ENCODE data around the gene NTNG2.

NTNG2 gene

DNA sequence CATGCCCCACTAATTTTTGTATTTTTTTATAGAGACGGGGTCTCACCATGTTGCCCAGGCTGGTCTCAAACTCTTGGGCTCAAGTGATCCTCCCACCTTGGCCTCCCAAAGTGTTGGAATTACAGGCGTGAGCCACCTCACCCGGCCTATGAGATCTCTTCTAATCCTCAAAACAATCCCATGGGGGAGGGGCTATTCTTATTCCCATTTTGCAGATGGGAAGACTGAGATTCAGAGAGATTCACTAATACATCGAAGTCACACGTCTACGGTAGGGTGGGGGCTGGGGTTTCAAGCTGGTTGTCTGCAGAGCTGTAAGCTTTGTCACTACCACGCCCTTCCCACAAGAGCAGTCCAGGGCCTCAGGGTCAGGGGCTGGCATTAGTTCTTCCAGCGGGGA is 14.0 kb upstream of the NTNG2 start:
- DNase-seq: no peak

DNA sequence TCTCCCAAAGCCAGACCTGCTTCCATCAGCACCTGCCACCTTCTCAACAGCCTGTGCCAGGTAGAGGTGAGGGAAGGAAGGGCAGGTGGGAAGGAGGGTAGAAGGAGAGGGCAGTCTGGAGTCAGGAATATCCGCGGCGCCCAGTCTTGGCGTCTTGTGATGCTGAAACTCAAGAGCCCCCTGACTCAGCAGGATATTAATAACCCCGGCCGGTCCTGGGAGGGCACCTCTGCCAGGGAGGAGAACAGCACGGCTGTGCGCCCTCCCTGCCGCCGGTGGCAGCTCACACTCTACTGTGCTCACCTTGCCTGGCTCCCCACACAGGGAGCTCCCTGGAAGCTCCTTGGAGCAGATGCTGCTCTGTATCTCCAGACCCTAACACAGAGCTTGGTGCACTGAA is 11.6 kb upstream of the NTNG2 start:
- DNase-seq: no peak

DNA sequence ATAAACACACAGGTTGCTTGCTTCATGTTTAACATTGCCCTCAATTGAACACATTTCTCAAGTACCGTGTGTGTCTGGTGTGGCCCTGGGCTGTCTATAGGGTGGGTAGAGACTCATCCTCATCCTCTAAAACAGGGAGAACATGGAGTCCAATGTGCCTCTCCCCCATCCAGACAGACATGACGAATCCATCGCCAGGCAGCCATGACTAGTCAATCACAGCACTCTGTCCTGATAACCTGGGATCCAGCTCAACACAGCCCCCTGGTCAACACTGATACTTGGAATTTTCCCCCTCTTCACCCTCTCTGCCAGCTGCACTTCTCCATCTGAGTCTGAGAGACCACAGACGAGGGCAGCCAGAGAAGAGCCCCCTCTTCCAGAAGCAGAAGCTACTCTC is 10.7 kb upstream of the NTNG2 start:
- DNase-seq: no peak

DNA sequence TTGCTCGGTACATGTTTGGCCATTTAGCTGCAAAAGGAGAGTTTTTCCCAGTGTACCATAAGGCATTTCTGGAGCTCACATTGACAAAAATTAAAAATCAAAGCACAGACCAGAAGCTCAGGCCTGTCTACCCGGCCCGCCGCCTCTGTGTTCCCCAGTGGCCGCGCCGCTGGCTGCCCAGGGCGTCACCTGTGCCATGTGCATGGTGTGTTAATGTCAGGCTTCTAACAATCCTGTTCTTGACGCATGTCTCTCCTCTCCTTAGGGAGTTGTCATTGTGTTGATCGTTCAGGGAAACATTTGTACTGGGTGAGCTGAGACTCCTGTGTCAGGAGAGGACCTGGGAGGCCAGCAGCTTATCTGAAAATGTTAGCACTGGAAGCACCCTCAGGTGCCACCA is 9.6 kb upstream of the NTNG2 start:
- no peak for DNase-seq

DNA sequence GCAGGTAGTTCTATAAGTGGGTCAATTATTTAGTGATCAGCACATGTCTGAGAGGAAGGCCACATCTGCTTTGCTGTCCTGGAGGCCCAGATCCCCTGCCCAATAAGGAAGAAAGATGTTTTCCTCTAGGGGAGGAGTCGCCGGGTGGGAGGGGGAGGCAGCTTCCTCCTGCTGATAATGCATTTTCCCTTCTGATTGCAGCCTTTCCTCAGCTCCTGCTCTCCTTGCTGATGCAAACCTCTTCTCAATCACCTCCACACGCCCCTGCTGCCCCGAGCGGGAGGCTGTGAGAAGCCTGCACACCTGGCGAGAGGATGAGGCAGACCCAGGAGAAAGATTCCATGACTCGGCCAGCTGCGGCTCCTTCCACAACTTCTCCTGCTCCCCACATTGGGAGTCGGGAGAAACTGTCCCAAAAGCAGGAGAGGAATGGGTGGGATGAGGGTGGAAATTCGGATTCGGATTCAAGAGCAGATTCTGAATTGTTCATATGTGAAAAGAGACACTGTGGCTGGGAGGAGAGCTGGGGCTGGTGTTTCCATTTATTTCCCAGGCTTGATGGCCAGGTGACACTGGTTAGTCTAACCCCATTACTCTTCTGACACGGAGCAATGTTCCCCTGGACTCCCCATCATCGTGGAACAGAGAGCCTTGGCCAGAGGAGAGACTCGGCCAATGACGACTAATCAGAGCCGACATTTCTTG is 6.8 kb upstream of the NTNG2 start:
- no peak for DNase-seq

DNA sequence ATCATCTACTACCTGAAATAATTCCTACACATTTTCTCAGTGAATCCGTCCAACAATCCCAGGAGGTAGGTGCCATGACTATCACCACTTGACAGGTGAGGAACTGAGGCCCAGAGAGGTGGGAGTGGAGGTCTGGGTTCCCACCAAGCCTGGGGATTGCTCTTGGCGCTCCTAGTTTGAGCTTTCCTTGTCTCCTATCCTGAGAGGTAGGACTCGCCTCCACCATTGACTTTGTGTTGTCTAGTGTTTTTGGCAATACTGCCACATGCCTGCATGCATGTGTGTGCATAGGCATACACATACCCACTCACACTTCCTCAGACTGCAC is 6.3 kb upstream of the NTNG2 start:
- DNase-seq: no peak

DNA sequence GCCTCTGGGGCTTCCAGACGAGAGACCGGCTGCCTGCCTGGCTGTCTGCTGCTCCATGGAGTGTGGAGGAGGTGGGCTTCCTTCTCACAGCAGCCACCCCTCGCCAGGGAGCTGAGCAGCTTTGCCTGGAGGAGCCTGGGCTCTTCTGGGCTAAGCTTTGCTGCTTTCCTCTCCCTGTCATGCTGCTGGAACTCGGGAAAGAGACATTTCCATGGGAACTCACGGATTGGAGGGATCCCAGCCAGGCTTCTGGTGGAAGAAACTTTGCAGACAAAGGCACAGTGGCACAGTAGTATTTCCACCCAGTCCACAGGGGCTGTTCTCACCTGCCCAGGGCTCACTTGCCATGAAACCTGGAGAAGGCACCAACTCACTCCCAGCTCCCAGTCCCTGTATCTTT is 5.6 kb upstream of the NTNG2 start:
- no peak for DNase-seq

DNA sequence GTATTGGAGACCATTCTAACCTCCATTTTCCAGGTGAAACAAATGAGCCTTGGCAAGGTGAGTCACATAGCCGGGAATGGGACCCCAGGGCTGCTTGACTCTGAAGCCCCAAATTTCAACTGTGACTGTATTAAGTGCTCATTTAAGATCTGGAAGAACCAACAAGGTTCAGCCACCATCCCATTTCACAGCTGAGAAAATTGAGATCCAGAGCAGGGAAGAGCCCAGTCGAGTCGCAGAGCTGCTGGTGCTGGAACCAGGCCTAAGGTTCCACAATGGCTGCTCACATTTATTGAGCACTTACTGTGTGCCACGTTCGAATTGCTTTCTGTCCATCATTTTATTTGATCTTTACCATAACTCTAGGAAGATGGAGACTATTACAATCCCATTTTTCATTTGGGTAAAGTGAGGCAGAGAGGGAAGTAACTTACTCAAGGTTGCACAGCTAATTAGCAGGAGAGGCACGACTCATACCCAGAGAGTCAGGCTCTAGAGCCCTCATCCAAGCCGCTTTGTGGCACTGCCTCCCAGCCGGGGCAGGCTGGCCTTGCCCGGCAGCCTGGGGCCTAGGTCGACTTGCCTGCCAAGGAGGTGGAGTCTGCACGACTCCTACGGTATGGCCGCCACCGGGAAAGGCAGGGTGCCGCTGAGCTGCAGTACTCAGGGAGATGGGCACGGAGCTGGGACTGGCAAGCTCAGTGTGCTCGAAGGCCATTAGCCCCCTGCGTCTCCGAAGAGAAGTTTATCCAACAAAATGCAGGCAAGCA is 4.3 kb upstream of the NTNG2 start:
- DNase-seq: no peak

DNA sequence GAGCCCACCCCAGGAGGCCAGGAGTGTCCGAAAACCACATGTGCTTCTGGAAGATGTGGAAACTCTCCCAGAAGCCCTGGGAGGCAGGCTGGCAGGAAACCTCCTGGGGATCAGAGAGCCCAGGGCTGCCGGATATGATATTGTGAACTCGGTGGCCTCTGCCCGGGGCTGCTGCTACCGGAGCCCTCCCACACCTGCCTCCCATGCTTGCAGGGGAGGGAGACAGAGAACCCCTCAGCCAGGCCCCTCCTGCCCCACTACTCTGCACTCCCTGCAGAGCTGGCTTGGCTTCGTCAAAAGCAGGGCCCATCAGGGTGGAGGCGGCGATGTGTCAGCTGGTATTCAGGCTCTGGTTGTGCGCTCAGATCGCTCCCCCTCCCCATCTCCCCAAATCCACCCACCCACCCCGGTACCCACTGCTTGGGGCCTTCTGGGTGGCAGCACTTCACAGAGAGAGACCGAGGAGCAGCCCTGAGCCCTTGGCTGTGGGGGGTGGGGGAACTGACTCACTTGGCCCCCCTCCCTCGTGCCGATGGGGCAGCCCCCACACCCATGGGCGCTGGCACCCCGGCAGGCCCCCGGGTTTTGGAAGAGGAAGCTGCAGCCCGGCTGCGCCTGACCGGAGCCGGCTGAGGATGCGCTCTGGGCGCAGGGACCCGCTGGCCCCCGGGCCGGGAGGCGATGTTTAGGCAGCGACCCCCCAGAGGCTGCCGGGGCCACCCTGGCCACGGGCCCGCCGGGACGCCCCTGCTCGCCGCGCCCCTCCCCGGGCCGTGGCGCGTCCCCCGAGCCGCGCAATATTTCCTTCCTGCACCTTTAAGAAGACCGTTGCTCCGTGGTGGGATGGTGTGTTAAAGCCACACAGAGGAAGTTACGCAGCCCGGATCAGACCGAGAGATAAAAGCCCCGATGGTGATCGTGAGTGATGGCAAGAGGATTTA is 786 bp upstream of the NTNG2 start:
- peak; percentile 45 to 68 for DNase-seq

DNA sequence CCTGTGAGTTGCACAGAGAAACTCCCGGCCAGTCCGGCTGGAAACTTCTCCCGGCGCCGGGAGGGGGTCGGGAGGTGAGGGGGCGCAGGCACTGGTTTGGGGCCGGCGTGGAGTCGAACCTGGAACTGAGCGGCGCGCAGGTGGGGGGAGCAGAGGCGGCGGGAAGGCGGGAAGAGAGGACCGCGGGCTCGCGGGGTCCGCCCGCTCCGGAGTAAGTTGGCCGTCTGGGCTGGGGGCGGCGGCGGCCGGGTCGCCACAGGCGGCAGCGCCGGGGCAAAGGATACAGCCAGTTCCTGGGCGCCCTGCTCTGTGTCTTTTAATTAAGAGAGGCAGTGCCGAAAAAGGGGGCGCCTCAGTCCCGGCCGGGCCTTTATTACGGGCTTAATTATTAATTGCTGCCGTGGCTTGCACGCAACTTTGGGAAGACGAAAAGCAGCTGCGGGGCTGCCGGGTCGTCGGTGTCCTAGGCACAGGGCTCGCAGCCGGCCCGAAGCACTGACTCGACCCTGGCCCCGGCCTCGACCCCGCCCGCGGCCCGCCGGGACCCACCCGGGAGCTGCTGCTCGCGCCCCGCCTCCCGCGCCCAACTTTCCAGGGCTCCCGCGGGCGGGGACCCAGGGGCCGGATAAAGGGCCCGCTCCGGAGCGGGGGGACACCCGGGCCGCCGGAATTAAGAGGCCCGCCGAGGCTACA is 1.1 kb downstream of the NTNG2 start:
- DNase-seq: no peak

DNA sequence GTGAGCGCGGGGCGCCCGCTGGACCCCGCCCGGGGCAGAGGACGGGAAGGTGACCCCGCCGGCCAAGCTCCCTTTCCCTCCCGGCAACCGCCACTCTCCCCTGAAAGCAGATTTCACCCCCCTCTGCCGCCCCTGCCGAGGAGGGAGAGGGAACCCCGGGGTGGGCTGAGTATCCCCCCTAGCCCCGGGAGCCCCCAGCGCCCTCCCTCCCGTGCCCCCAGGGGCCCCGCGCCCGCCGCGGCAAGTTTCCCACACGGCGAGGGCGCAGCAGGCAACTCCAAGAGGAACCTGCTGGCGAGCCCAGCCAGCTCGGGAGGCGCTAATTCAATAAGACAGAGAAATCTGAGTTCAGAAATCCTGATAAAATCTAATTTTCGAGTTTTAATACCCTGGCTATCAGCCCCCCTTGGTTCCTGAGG is 1.6 kb downstream of the NTNG2 start:
- no peak for DNase-seq

DNA sequence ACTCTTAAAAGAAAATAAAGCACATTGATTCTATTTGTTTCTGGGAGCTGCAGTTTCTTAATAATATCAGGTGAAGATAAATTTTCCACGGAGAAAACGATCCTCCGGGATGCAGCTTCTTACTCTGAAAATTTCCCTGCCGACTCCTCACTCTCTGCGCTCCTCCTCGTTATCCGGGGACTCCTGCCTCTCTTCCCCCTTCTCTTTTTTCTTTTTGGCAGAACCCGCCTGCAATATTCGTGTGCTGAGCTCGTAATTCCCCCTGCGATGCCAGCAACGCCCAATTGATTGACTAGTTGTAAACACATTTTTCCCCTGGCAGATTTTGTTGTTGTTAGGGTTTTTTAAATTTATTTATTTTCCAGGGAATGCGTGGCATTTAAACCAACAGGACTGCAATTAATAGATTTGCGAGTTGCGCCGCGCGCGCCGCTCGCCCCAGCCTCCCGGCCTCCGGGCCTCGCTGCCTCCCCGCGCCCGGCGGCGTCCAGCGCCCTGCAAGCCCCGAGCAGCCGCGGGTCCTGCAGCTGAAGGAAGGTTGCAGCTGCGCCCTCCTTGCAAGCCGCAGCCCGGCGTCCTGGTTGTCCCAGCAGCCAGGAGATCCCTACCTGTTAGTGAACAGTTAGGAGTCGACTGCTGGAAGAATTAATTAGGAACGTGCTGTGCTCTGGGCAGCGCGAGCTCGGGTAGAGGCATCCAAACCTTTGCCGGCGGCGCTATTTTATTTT is 2.2 kb downstream of the NTNG2 start:
- DNase-seq: no peak

DNA sequence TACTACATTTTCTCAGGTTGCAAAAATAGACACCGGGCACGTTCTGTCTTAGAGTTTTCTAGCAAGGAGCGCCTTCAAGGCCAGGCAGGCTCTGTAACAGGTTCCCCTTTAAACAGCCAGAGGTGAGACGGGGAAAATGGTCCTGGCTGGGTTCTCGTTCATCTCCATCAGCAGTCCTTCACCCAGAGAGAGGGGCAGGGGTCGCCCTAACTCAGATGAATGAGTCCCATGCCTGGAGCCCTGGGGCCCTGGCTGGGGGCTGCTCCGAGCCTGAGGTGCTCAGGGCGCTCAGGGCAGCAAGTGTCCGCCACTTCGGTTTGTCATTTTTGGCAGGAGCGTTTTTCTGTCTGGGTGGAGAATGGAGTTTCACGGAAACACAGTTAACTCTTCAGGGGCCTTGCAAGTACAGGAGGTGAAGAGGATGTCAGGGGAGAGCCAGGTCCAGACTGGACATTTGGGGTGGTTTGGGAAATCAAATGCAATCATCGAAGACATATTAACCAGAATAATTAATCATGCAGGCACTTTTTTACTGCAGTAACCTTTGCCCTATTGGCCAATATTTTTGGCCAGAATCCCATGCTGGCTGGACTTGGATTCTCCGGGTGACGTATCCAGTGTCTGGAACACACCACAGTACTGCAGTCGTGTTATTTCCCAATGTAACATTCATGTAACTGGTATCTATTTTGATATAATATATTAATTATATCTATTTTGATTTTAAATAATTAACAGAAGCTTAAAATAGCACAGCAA is 2.9 kb downstream of the NTNG2 start:
- no peak for DNase-seq

DNA sequence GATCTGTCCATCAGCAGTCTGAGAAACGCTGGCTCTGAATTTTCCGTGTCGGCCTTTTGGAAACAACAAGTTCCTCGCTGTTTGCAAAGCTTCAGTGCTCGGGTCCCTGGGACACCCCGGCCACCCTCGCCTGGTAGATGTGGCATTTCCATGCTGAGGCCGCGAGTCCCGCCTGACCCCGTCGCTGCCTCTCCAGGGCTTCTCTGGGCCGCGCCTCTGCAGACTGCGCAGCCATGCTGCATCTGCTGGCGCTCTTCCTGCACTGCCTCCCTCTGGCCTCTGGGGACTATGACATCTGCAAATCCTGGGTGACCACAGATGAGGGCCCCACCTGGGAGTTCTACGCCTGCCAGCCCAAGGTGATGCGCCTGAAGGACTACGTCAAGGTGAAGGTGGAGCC is 4.7 kb downstream of the NTNG2 start:
- peak in 1 of 2 experiments; percentile 11 for DNase-seq

DNA sequence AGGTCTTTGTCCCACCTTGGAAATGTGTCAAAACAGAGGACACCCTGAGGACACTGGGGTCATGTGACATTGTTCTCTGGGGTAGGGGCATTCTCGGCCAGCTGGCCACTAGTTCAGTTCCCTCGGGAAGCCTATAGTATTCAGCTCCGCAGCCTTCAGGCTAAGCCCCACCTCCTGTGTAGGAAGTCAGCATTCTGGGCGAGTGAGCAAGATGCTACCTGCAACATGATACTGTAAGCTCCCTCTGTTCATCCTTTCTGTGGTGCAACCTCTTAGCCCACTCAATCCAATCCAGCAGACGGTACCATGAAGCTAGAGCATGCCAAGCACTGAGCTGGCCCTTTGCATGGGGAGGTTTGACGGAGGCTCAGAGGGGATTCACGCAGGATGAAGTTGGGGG is 5.3 kb downstream of the NTNG2 start:
- no peak for DNase-seq

DNA sequence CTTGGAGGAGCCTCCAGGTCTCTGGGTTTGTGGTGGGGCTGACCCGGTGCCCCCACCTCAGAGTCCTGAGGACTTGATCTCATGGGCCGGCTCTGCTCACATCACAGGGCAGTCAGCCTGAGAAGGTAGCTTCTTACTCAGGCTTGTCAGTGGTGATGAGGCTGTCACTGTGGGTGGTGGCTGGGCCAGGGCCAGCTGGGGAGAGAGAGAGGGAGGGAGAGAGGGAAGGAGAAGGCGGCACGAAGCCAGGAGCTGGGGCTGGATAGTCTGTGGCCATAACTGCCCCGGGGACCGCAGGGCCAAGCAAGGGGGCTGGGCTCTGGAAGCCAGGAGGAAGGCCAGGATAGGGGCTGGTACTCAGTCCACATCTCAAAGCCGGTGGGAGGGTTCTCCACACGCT is 6.5 kb downstream of the NTNG2 start:
- no peak for DNase-seq

DNA sequence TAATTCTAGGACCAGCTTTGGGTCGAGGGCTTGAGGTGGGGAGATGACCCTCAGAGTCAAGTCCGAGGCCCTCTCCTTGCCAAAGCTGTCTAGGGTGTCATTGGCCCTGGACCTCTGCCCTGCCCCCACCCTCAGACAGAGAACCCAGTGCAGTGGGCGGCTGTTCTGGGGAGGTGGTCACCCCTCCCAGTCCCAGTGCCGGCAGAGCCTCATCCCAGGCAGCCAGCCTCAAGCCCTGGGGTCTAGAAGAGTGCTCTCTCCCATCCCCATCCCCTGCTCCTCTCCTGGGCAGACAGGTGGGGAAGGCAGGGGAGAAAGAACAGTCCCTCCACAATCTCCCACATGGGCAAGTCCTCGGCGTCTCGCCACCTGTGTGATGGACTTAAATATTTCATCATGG is 7.0 kb downstream of the NTNG2 start:
- DNase-seq: no peak

DNA sequence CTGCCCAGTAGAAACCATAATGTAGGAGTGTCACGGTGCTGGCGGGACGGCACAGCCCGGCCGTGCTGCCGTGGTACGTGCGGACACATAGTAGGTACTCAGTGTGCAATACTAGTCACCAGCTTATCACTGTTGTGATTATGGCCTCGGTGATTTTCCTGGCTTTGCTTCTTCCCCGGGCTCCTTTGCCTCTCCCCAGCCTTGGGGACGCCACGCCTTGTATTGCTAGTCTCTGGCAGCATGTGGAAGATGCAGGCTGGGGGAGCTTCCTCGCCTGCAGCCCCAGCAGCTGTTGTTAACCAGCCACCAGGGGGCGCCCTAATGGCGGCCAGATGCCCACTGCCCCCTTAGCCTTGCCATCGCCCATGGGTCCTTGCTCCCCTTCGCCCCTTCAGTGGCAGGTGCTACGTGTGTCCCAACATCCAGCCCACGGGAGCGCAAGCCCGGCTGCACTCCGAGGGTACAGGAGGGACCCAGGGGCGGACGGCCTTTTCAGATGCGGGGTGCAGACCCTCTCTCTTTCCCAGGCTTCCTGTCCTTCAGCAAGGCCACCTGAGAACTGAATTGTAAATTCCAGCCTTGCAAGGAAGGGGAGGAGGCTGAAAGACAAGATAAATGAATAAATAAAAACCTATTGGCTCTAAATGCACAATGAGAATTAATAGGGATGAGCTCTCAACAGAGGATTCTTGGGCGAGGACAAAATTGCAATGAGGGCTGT is 8.0 kb downstream of the NTNG2 start:
- DNase-seq: peak in 1 of 2 experiments; percentile 44

DNA sequence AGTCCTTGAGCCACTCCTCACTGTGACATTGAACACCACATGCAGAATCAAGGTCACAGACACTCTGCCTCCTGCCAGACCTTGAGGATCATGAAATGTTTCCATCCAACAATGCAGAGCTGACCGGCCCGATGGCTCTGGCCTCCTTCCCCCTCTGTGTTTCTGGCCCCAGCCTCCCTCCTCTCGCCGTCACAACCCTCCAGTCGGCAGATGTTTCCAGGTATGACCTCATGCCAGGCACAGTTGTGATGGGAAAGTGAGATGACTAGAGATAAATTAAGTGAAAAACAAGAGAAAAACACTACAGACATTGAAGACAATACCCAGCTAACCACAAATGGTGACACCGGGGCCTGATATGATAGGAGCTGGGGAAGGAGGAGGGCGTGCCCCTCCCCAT is 9.8 kb downstream of the NTNG2 start:
- no peak for DNase-seq

DNA sequence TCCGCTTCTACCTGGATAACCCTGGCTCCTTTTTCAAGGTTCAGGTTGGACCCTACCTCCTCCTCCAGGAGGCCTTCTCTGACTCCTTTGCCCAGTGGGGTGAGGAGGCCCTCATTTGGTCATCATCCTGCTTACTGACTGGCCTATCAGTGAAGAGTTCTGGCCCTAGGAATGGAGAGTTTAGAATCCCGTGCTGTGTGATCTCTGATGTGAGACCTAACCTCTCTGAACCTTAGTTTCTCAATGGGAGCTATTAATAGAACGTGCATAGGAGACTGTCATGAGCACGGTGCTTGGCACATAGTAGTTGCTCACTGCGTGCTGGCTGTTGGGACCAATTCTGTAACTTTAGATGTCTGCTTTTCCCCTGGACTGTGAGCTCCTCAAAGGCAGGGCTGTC is 10.3 kb downstream of the NTNG2 start:
- DNase-seq: no peak

DNA sequence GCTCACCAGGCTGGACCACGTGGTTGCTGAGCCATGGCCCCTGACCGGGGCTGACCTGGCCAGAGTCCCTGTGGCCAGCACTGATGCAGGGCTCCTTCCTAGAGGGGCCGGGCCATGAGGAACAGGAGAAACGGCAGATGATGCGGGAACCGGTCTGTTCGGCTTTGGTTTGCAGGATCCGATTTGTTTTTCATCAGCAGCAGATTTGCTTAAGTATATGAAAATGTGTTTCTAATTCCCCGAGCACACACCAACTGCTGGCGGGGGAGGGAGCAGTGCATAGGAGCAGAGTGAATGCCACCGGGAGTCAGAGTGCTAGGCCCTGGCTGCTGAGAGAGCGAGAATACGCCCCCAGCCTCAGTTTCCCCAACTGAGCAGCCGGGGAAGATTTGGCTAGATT is 13.6 kb downstream of the NTNG2 start:
- no peak for DNase-seq
